ENCODE data around the gene MYOF.

- TF ChIP-seq CTCF (IDR thresholded peaks at IDR 0.05) (no peak), POLR2A (IDR thresholded peaks at IDR 0.05) (no peak)
Observed at GRCh38 chr10:93280121-93280698, 201.9 kb downstream of the MYOF start.
